Kidney (tissue), 14 donors: ENCODE measurements around the gene RNF141. TPM values are rescaled to one million over a fixed set of nuclear protein-coding genes. Genes with fewer than 3 reads are reported as not detected.

ENCODE experiments used
- DNase-seq, 5 donors: peaks; one replicate each; pipeline ENCODE4 v3.0.0-alpha.2; 2013 to 2020
- FAIRE-seq: peaks from 2 replicates; lab custom pipeline; 2012; peaks lifted over from hg19 to GRCh38; lab: Jason Lieb, UNC
- H3K27ac ChIP-seq, 2 donors: one replicate each; pipeline ENCODE4 v1.7.0; 2013; ENCODE audit warnings: low read depth in 2 of 2, low read length in 2 of 2, inconsistent platforms in 1 of 2
- H3K27me3 ChIP-seq: one replicate; pipeline ENCODE4 v1.7.1; 2013; ENCODE audit warnings: low read length, inconsistent platforms; ENCODE audit not compliant: control insufficient read depth, insufficient read depth
- H3K36me3 ChIP-seq, 3 donors: one replicate each; pipeline versions ENCODE4 v1.7.0 to v1.7.1; 2013; ENCODE audit warnings: low read length in 3 of 3, control low read depth in 1 of 3, inconsistent platforms in 1 of 3; ENCODE audit not compliant: insufficient read depth in 3 of 3, control insufficient read depth in 2 of 3
- H3K4me1 ChIP-seq, 3 donors: one replicate each; pipeline versions ENCODE4 v1.7.0 to v1.7.1; 2013; ENCODE audit warnings: low read length in 3 of 3, inconsistent platforms in 1 of 3, low read depth in 1 of 3; ENCODE audit not compliant: control insufficient read depth in 2 of 3, insufficient read depth in 2 of 3
- H3K4me3 ChIP-seq, 3 donors: one replicate each; pipeline versions ENCODE4 v1.7.0 to v1.8.1; 2013; ENCODE audit warnings: low read length in 3 of 3, control low read depth in 1 of 3, inconsistent platforms in 1 of 3
- H3K9ac ChIP-seq, 3 donors: one replicate each; pipeline versions ENCODE4 v1.7.0 to v1.7.1; 2013; ENCODE audit warnings: low read length in 3 of 3, control low read depth in 1 of 3, inconsistent platforms in 1 of 3
- H3K9me3 ChIP-seq, 3 donors: one replicate each; pipeline versions ENCODE4 v1.7.0 to v1.7.1; 2013; ENCODE audit warnings: low read length in 3 of 3, control low read depth in 1 of 3, inconsistent platforms in 1 of 3; ENCODE audit not compliant: control insufficient read depth in 2 of 3, insufficient read depth in 1 of 3
- intact Hi-C: fragments of 100-400 bp; cut with DNase I; formaldehyde crosslinking; loops from one replicate; pipeline ENCODE4 v1.11.1; 2022
- polyA plus RNA-seq: library from polyadenylated mRNA; stranded (reverse); fragments of 350-450 nt; fragmentation: Illumina TruSeq; extraction: RNeasy Lipid Tissue Mini Kit (QIAGEN cat#74804); gene quantifications from one replicate; pipeline ENCODE4 v1.2.3, GENCODE V29; 2014; ENCODE audit warnings: low read depth, low replicate concordance; ENCODE audit not compliant: insufficient read depth
- total RNA-seq: library from RNA; stranded (reverse); fragmentation: NEBNext Ultra II Directional; extraction: Animal tissue kit (Norgen Biotek cat#: 25700); gene quantifications from one replicate; pipeline ENCODE4 v1.2.1, GENCODE V29; 2021
- TF ChIP-seq, protein P1 (sequence below): IDR thresholded peaks from 3 replicates; pipeline ENCODE4 v1.5.1; 2012; ENCODE audit warnings: mild to moderate bottlenecking, moderate library complexity, borderline replicate concordance; ENCODE audit not compliant: insufficient read depth; ENCODE audit errors: extremely low read depth
- donor health status: control.
- donor health status: control.
- donor health status: control.
- donor health status: control.
- donor health status: control.
- donor health status: DM: yes; HTN: yes; CAD: no.
- donor health status: Normal renal cell carcinoma (clear cell type).

Gene RNF141
- total and polyA plus RNA-seq, 2 donors from 2014 or later: 20.5 to 35.8 TPM

DNA sequence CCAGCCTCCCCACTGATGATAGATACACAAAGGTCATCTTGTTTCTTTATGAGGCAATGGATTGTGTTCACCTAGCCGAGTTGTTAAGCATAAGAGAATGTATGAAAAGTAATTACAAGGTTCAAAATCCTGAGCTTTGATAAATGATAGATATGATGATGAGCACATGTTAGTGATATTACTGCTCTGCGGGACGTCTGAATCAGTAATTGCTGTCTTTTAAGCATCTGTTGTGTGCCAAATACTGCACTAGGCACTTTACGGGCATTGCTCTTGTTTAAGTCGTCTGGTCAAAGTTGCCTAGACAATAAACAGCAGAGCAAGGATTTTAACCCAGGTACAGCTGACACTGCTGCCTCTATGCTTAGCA is 559 bp upstream of the RNF141 start:
- Histone ChIP-seq H3K4me3 (peak overlapping the region; percentile 49 to 71 (median 50)), H3K27me3 (no peaks in the 10 kb centered on the region), H3K27ac (no peak overlapping the region), H3K36me3 (no peaks in the 10 kb centered on the region), H3K4me1 (peaks cover 0 to 4% (median 0%) of the 10 kb centered on the region in 3 donors), H3K9ac (peak overlapping the region in 1 of 3 donors; percentile 59), H3K9me3 (no peaks in the 10 kb centered on the region)
- intact Hi-C loops: no loop called here
- FAIRE-seq (no peak), DNase-seq (no peak)
- TF ChIP-seq, protein P1, sequence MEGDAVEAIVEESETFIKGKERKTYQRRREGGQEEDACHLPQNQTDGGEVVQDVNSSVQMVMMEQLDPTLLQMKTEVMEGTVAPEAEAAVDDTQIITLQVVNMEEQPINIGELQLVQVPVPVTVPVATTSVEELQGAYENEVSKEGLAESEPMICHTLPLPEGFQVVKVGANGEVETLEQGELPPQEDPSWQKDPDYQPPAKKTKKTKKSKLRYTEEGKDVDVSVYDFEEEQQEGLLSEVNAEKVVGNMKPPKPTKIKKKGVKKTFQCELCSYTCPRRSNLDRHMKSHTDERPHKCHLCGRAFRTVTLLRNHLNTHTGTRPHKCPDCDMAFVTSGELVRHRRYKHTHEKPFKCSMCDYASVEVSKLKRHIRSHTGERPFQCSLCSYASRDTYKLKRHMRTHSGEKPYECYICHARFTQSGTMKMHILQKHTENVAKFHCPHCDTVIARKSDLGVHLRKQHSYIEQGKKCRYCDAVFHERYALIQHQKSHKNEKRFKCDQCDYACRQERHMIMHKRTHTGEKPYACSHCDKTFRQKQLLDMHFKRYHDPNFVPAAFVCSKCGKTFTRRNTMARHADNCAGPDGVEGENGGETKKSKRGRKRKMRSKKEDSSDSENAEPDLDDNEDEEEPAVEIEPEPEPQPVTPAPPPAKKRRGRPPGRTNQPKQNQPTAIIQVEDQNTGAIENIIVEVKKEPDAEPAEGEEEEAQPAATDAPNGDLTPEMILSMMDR: no peak

DNA sequence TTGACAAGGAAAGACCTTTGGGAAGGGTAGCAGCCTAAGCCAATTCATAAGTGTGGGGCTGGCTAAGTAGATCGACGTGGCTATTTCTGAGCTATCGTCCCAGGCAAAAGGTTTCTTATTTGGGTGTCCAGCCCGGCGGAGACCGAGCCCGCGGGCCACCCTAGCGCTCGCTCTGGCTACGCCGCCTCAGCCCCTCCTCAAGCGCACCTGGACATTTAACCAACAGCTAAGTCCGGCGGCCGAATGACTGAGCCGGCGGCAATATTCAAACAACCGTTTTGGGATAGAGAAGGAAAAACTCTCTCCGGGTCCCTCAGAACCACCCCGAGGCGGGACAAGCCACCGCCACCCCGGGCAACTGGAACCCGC is 457 bp downstream of the RNF141 start:
- TF ChIP-seq, protein P1: no peak
- no peaks in the 10 kb centered on the region for H3K9me3 ChIP-seq
- DNase-seq: peak in 4 of 5 donors; percentile 70 to 82 (median 78)
- peak overlapping the region; percentile 71 to 86 (median 72) for H3K4me3 ChIP-seq
- peaks cover 0 to 4% (median 0%) of the 10 kb centered on the region in 3 donors for H3K4me1 ChIP-seq
- no peaks in the 10 kb centered on the region for H3K36me3 ChIP-seq
- H3K27ac ChIP-seq: peak overlapping the region; percentile 73 to 79
- intact Hi-C loops: no loop called here
- FAIRE-seq: no peak
- H3K9ac ChIP-seq: peak overlapping the region; percentile 61 to 78 (median 74)
- no peaks in the 10 kb centered on the region for H3K27me3 ChIP-seq

DNA sequence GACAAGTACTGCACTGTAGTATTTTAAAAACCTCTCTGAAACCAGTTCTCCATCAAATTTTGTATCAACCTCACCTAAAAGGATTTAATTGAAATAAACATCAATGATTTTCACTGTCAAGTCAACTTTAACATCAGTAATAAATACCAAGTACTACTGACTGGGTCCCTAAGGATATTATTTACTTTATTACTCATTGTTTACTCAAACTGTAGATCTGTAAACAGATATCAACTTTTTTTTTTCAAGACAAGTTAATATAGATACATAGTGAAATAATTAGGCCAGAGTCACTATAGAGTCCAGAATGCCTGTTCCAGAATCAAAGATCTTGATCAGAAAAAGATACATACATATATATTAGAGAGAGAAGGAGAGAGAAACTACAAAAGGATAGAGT is 1.6 kb downstream of the RNF141 start:
- no peak overlapping the region for H3K9ac ChIP-seq
- intact Hi-C loops: no loop called here
- FAIRE-seq: no peak

More for the DNA sequence above, 1.6 kb downstream of the RNF141 start:
- no peak overlapping the region for H3K27ac ChIP-seq
- TF ChIP-seq, protein P1: no peak
- H3K27me3 ChIP-seq: no peaks in the 10 kb centered on the region
- no peaks in the 10 kb centered on the region for H3K36me3 ChIP-seq
- no peak overlapping the region for H3K4me3 ChIP-seq
- H3K9me3 ChIP-seq: no peaks in the 10 kb centered on the region
- peaks cover 0 to 4% (median 0%) of the 10 kb centered on the region in 3 donors for H3K4me1 ChIP-seq
- DNase-seq: no peak
